Activated T-helper 1 cell treated with anti-CD3 and anti-CD28 coated beads, Interleukin-2, amount 50 U/mL, for 16 hours (primary cell): ENCODE measurements around the gene TEC.

Source experiments
- DNase-seq, 2 donors: peaks; one replicate each; pipeline ENCODE4 v3.0.0-alpha.2; 2020; ENCODE audit warnings: low read depth in 1 of 2, low spot score in 1 of 2

The TEC gene

DNA sequence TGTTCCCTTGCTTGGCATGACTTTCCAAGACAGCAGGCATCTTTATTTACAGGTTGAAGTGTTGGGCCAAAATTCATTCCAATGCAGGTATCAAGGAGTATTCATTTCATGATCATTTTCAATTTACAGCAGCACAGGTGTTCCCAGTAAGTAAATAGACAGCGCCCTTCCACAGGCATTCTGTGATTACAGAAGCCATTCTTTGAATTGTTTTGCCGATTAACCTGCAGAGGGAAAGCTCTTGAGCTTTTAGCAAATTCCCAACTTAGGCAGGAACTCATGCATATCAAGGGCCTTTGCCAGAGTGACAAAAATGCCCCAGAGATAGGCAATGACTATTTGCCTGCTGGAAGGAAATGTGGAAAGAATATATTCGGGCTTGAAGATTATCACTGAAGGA, 142.4 kb downstream of the TEC start:
- DNase-seq, result no peak

DNA sequence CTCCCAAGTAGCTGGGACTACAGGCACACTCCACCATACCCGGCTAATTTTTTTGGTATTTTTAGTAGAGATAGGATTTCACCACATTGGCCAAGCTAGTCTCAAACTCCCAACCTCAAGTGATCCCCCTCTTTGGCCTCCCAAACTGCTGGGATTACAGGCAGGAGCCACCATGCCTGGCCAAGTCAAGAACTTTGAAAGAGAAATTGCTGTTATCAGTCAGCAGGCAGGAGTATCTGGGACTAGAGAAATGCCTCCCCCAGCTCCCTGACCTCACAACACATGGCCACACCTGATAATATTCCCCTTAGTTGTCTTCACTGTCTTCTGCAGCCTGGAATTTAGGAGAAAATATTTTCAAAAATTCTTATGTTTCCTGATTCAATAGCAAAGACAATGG, 143.0 kb downstream of the TEC start:
- no peak for DNase-seq

DNA sequence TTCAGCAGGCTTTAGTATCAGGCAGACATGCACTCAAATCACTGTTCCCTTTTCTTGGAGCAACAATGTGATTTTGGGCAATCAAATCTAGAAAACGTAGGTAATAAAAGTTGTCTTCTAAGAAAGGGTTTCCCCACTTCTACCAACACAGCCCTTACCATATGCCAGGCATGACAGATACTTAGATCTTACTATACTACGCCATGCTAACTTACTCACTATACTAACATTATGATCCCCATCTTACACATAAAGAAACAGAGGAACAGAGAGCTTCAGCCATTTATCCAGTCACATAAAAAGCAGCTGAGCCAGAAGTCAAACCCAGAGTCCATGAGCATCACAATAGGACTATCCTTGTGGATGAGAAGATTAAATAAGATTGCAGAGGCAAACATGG, 144.8 kb downstream of the TEC start:
- DNase-seq, result no peak

DNA sequence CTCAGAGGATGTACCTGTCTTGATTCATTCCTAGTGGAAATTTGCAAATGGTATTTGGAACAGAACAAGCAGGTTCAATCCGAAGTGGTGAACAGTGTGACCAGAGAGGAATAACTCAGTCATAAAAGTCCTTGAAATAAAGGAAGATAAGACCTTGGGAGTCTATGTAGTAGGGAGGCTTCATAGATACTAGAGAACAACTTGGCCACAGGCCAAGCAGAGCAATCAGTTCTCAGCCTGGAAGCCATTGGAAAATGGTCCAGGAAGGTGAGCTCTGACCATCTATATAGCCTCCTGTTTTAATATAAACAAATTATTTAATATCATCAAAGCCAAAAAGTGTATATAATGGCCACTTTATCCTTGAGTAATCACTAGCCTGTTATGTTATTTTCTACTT, 146.9 kb downstream of the TEC start:
- no peak for DNase-seq

DNA sequence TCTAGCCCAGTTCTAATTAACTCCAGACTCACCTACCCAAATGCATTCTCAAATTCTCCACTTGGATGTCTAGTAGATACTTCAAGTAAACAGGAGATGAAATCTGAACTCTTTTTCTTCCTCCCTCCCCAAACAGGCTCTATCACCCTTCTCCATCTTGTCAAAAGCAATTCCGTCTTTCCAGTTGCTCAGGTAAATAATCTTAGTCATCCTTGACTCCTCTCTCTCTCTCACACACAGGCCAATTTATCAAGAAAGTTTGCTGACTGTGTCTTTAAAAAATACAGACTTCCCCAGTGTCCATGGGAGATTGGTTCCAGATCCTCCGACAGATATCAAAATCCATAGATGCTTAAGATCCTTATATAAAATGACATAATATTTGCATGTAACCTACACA, 148.5 kb downstream of the TEC start:
- no peak for DNase-seq

DNA sequence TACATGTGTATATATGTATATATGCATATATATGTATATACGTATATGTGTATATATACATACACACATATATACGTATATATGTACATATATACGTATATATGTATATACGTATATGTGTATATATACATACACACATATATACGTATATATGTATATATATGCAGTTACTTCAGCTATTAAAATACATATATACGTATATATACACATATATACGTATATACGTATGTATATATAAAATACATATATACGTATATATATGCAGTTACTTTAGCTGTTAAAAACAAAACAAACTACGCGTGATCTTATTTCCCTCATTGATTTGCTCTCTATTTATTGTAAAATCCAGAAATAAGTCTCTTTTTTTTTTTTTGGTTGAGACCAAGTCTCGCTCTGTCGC, 149.5 kb downstream of the TEC start:
- DNase-seq, result no peak

DNA sequence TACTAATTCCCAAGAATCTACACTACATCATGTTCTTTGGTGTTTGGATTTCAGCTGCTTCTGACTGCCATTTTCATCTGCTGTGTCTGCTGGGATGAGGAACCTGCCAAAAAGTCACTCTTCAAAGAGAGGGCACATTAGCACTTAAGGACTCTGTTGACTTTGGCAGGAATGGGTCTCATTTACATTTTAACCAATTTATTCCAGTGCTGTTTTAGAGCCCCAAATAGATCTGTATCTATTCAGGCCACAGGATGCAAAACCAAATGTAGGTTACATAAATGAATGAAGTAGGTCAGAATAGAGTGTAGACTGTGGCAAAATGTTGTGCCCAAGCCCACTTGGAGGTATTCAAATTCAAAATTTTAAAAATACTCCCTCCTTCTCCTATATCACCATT, 150.0 kb downstream of the TEC start:
- no peak for DNase-seq

DNA sequence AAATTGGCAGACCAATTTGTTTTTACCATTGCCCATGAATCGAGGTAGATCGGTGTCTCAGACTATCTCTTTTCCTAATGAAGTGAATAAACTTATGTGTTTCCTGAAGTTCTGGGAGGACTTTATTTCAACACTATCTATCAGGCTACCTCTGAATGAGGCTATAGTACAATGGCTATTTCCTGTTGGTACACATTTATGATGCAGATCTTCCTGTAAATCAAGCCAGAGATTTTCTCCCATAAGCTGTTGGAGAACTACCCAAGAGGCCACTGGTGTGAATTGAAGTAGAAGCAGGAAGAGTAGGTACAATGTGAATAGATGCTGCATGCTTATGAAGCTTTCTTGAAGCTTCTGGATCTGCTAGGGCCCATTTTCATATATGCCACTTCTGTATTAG, 151.6 kb downstream of the TEC start:
- no peak for DNase-seq

DNA sequence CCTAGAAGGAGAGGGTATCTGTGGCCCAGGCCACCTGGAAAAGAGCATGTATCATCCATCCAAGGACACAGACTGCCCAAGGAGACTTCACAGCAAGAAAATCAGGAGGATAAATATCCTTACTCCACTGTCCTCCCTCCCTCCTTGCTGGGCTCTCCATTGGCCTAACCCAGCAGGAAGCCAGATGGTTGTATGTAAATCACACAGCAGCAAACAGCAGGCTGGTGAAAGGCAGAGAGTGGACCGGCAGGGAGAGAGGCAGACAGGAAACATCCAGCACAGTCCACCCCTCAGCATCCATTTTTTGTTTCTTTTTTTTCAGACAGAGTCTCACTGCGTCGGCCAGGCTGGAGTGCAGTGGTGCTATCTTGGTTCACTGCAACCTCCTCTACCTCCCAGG, 153.1 kb downstream of the TEC start:
- DNase-seq, result no peak

DNA sequence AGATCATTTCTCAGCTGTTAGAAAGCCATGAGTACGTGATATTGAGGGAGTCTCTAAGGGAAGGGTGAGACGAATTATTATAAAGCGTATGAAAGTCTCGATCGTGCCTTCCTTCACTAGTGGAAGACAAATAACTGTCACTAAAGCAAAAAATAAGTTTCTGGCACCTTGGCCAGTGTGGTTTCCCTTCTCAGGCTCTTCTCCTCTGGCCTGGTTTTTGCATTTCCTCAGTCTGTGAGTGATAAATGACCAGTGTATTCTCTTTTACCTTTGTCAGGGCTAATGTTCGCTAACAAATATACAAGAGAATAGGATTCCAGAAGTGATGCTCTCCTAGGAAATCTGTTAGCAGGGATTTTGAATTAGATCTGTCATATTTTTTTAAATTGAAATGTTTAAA, 155.2 kb downstream of the TEC start:
- DNase-seq, result no peak

DNA sequence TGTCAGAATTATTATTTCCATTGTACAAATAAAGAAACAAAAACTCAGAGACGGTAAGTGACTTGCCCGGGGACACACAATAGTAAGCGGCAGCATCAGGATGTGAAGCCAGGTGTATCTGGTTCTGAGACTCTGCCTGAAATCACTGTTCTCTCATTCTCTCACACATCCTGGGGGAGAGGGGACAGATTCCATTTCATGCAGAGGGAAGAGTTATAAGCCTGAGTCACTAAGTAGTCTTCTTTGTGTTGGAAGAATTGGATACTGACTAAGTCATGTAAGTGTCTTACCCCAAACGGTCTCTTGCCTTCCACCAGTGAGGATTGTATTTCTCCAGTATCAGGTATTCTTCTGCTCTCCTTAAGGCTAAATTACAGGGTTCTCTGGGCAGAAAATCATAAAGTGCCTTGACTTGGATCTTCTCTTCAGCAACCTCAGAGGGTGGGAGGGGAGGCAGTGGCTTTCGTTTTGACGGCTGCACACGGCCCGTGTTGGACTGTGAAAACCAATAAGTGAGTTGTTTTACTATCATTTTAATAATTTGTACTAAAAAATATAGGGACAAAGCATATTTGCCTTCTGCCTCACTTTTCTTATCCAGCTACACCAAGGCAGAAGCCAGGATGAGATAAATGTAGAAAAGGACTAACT, 157.5 kb downstream of the TEC start:
- DNase-seq, result no peak

DNA sequence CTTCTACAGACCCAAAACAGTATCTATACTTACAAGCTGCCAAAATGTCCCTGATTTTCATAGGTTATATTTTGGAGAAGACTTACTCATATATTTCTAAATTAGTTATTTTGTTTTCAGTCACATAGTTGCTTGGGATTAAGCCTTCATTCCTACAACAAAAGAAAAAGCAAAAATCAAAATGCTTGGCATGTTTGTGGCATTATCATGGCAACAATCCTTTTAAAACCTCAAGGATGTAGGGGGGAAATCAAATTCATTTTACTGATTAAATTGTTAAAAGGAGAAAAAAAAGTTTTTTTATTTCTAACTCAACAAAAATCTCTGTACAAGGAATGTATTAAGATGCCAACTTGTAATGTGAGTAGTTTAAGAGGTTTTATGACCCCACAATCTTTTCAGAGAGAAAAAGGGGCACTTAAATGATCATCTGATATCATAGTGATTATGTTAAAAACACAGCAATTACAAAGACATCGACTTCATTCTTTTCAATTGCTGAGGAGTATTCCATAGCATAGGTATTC, 159.1 kb downstream of the TEC start:
- no peak for DNase-seq

DNA sequence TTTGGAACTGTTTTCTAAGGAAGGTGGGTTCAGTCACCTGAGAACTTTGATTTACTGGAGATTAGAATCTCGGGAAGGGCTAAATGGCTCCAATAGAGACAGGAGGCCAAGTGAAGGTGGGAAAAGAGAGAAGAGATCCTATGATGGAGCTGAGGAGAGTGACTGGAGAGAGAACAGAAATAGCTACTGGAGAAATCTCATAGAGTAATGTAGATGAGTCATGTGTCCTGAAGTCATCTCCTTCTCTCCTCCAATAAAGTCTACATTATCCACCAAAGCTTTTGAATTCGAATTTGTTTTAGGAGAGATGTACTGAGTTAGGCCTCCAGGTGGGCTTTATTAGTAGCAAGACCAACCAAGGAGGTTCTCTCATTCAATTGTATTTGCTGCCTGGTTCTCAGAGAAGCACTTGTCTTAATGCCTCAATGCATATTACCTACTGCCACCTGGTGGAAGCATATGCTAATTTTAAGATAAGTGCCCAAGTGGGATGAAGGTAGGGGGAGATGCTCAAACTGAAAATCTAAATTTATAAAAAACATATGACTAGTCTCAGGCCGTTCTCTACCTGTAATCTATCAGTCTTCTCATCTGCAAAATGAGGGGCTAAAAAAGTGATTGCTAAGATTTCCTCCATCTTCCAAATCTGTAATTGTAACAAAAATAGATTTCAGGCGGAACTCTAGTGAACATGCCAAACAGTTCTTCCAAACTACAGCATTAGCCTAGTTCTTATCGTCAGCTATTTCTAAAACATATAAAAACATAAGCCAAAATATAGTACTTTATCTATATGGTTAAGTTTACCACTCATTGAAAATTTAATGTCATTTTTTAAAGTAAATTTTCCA, 160.0 kb downstream of the TEC start:
- no peak for DNase-seq

DNA sequence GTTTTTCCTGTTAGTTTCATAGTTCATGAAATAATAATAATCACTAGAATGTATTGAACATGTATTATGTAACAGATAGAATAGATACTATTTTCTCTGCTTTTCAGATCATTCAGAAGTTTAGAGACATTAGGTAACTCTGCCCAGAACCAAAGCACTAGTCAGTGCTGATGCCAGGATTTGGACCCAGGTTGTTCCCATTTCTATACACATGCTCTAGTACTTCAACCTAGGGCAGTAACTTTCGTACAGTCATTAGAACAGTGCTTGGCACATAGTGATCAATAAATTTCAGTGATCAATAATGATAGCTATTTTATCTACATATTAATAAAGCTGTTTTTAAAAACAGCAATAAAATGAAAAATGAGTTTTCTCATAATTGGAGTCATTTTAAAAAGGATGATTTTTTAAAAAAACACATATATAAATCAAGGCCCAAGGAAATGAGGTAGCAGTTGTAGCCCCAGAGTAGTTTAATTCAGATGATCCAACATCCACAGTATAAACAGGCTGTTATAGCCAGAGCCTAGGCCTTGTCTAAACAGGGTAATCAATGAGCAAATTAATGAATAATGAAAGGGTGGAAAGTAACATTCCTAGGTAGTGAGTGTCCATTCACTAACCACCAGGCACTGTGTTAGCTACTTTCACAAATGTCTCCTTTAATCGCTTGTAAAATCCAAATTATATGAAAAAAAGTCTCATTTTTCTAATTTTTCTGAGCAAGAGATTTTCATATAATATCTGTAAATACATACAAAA, 161.1 kb downstream of the TEC start:
- DNase-seq, result no peak

DNA sequence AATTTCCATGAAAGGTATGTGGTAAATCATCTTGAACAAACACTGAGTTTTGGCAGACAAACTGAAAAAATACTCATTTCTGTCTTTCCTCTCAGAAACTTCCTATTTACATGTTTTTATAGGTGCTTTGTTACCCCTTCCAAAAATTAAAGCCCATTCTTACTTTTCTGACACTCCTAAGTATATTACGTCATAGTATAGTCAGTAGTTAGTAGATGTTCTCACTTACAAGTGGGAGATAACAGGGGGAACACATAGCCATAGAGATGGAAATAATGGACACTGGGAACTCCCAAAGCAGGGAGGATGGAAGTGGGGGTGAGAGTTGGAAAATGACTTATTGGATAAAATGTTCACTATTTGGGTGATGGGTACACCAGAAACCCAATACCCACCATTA, 164.4 kb downstream of the TEC start:
- DNase-seq, result no peak

DNA sequence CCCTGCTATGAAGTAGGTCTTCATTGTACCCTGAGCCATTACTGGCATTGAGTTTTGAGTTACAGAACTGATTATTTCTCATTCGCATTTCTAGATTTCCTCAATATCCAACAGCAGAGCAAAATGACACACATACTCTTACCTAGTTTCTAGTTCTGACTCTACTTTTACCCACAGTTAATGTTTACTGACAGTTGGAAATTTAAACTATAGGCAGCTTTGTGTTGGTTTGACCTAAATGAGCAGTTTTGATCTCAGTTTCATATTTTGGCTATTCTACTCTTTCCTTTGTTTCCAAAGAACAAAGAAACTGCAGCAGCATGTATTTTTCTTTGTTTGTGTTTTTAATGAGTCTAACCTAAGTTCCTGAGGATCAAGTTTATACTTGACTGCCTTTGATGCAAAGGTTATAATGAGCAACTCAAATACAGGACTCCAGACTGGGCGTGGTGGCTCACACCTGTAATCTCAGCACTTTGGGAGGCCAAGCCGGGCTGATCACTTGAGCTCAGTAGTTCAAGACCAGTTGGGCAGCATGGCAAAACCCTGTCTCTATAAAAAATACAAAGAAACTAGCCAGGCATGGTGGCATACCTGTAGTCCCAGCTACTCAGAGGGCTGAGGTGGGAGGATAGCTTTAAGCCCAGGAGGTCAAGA, 166.0 kb downstream of the TEC start:
- no peak for DNase-seq

DNA sequence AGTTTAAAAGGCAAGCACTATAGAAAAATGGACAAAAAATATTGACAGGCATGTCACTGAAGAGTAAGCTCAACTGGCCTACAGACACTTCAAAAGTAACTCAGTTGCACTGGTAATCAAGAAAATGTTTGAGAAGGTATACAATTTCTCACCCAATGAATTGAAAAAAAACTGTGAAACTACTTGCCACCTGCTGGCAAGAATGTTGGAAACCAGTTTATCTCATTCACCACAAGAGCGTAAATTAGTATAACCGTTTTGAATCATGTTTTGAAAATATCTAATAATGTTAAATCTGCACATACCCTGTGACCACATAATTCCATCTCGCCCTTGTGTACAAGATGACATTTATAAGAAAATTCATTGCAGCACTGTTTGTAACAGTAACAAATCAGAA, 167.3 kb downstream of the TEC start:
- DNase-seq, result no peak

DNA sequence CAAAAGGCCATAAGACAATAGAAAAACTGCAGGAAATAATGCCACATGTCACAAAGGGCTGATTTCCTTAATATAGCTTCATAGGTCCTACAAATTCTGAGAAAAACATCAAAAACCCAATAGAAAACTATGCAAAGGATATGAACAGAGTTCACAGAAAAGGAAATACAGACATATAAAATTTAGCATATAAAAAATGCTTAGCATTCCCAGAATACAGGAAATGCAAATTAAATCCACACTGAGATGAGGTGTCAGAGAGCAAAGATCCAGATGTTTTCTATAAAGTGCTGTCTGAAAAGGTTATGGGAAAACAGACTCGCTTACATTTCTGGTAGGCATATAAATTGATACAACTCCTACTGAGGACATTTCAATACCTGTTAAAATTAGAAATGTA, 169.4 kb downstream of the TEC start:
- no peak for DNase-seq

DNA sequence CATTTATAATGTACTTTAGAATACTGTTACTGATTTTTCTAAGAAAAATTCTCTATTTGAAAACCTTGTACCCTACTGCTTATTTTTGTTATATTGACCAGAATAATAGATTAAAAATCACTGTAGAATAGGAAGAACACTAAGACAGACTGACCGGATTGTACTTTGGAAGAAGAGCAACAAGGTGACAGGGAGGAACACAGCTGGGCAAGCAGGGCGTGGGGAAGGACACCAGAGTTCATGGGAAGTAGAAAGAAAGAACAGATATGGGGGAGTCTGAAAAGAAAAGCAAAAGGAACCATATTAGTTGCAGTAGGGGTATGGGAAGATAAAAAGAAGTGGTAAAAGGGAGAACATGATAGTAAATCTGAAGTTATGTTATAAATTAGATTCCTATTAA, 174.2 kb downstream of the TEC start:
- no peak for DNase-seq

DNA sequence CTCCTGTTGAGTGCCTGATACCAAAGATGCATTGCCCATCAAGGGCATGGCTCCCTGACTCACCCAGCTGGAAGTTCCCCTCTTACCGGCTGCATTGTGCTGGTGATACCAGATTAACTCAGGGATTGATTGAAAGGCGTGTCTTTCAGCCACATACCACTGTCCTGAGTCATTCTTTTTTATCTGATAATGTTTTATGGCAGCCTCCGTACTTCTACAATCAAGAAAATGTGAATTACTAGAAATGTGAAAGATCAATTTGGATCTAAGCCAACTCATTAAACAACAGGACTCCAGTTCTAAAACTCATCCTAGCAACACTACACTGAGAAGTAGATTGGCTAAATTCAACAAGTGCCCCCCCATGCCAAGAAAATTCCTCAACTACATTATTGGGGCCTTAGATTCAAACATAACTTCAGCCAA, 175.6 kb downstream of the TEC start:
- DNase-seq, result no peak

DNA sequence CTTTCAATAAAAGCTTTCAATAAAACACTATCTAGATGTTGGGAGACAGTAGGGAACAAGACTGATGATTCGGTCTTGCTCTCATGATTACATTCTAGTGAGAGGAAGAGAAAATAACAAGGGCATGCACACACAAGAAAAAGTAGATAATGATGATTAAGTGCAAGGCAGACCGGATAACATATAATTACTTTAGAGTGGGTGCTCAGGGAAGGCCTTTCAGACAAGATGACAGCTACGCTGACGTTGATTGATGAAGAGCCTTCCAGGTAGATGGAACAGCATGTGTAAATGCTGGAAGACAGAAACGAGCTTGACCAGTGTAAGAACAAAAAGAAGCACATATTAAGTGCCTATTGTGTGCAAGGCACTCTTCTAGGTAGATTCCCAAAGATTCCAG, 179.0 kb downstream of the TEC start:
- DNase-seq, result no peak
